Measurements from ENCODE around the gene SLC6A4.
"Not testable (repeated sequence)": the region's sequence is repeated elsewhere in the genome, so short reads cannot be mapped to it uniquely, and the experiment has no call there.

SLC6A4 gene

DNA sequence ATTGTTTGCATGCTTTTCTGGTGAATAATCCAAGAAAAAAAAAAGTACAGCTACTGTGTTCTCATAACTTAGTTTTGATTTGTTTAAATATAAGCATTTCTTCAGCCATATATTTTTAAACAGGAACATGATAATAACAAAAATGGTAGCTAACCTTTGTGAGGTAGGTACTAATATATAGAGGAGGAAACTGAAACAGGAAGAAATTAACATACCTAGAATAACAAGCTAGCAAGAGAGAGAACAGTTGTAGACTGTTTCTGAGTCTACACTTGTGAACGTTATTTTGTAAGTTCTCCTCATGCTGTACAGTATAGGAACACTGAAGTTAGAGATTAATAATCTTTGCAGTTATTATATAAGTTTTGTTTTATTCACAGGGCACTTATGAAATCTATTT is 69.5 kb downstream of the SLC6A4 start:
- DNase-seq = no peak

DNA sequence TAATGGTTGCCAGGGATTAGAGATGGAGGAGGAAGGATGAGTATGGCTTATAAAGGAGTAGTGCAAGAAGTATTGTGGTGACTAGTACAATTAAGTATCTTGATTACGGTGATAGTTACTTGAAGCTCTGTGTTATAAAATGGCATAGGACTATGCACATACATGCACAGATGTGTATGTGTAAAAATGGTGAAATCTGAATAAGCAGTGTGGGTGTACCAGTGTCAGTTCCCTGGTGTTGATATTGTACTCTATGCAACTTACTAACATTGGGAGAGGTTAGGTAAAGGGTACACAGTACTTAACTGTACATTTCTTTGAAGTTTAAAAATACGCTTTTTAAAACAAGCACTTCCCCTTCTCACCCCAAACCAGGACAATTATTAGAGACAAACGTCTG is 70.3 kb downstream of the SLC6A4 start:
- DNase-seq = no peak

DNA sequence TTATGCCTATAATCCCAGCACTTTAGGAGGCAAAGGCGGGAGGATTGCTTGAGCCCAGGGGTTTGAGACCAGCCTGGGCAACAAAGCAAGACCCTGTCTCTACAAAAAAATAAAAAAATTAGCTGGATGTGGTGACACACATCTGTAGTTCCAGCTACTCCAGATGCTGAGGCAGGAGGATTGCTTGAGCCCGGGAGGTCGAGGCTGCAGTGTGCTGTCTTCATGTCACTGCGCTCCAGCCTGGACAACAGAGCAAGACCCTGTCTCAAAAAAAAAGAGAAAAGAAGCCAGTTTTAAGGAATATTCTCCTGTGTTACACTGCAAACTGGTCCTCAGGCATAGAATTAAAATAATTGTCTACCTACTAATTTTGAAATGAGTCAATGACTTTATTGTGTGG is 71.0 kb downstream of the SLC6A4 start:
- DNase-seq = no peak

DNA sequence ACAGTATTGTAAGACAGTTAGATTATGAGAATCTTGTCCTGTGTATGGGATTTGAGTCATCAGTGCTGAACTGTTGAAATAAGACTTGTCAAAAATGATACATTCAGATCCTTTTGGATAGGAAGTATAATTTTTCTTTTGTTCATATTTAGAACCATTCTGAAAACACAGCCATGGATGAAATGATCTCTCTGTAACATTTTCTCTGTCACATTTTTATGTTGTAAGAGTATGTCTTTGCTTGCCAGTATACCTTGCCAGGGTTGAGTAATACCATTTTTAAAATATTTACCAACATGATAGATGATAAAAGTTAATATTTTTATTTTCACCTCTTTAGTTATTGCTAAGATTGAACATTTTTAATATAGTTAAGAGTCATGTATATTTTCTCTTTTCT is 73.9 kb downstream of the SLC6A4 start:
- DNase-seq = no peak

DNA sequence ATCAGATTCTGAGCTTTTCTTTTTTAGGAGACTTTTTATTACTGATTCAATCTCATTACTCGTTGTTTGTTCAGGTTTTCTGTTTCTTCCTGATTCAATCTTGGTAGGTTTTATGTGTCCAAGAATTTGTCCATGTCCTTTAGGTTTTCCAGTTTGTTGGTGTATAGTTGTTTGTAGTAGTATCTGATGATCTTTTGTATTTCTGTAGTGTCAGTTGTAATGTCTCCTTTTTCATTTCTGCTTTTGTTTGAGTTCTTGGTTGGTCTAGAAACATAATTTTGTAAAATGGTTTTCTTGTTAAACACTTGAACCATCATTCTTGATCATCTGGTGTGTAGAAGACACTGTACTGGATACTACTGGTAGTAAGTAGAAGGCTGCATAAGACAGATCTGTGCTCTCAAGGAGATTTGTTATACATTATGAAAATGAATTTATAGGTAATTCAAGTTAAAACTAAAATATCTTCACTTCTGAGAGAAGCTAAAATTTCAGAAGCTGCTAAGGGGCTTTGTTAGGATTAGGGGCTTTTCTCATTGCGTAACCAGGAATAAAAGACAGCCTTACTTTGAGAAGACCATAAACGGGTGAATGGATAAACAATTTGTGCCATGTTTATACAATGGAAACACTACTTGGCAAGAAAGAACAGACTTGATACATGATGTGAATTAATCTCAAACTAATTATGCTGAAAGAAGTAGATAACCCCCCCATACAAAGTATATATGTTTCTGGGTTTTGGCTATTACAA is 74.9 kb downstream of the SLC6A4 start:
- DNase-seq = peak in 1 of 2 experiments; percentile 1

DNA sequence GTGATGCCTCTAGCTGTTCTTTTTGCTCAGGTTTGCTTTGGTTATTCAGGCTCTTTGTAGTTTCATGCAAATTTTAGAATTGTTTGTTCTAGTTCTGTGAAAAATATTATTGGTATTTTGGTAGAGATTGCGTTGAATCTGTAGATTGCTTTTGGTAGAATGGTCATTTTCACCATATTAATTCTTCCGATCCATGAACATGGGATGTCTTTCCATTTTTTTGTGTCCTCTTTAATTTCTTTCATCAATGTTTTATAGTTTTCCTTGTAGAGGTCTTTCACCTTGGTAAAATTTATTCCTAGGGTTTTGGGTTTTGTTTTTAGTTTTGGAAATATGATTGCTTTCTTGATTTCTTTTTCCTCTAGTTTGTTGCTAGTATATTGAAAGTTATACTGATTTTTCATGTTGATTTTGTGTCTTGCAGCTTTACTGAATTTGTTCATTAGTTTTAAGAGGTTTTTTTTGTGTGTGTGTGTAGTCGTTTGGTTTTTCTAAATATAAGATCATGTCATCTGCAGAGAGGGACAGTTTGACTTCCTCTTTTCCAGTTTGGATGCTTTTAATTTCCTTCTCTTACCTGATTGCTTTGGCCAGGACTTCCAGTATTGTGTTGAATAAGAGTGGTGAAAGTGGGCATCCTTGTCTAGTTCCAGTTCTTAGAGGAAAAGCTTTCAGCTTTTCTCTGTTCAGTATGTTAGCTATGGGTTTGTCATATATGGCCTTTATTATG is 76.4 kb downstream of the SLC6A4 start:
- DNase-seq = no peak

DNA sequence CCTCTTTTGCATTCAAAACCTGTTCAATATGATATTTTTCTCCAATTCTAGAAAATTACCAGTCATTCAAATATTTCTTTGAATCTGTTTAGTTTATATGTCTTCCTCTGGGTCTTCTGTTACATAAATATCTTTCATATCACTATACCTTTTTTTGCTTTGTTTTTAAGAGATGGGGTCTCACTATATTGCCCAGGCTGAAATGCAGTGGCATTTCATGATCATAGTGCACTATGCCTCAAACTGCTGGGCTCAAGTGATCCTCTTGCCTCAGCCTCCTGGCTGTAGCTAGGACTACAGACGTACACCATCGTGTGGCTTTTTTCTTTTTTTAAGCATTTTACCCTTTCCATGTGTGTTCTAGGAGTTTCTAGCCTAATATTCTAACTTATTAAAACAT is 80.1 kb downstream of the SLC6A4 start:
- no peak for DNase-seq

DNA sequence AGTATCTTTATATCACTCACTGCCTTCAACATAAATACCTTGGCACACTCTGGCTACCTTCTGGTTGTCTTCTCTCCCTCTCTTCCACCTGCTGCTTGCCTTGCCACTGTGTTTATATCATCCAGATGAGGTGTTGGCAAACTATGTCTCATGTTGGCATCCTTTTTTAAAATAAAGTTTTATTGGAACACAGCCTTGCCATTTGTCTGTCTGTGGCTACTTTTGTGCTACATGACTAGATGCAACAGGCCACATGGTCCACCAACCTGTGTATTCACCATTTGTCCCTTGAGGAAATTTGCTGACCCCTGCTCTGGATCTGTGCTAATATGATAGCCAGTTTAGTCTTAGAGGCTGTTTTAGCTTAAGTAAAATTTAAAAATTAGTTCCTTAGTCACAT is 82.0 kb downstream of the SLC6A4 start:
- no peak for DNase-seq

DNA sequence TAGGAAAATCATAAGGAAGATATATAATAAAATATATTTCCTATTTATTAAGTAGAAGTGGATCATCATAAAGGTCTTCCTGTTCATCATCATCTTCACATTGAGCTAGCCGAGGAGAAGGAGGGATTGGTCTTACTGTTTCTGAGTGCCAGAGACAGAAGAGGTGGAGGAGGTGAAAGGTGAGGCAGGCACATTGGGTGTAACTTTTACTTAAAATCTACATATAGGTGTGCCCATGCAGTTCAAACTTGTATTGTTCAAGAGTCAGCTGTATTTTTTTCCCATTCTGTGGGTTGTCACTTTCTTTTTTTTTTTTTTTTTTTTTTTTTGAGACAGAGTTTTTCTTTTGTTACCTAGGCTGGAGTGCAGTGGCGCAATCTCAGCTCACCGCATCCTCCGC is 84.0 kb downstream of the SLC6A4 start:
- no peak for DNase-seq

DNA sequence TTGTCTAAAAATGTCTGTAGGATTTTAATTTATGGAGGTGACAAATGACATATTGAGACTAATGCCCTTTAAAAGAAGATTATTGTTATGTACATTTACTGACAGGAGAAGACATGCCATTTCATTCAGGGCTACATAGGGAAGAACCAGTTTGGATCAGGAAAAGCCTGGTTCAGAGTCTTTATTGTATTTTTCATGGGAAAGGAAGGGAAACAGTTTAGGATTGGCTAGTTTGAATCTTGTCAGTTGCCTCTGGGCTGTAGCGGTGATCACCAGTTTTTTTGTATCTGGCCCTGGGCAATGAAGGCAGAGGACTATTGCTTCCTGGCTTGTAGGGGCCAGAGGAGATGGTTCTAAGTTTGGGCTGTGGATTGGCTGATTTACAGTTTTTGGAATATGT is 87.1 kb downstream of the SLC6A4 start:
- DNase-seq = no peak

DNA sequence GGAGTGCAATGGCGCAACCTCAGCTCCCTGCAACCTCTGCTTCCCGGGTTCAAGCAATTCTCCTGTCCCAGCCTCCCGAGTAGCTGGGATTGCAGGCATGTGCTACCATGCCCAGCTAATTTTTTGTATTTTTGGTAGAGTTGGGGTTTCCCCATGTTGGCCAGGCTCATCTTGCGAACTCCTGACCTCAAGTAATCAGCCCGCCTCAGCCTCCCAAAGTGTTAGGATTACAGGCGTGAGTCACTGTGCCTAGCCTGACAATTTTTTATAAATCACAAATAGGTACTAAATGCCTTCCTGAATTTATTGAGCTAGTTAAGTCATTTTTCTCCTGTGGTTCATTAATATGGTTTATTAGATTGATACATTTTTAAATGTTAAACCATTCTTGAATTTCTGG is 87.6 kb downstream of the SLC6A4 start:
- not testable (repeated sequence) for DNase-seq
